ENCODE data around the gene THOC7. TPM values are rescaled to one million over a fixed set of nuclear protein-coding genes. Genes with fewer than 3 reads are reported as not detected.

THOC7 gene
- total and polyA plus RNA-seq, 2 of the 4 experiments (the other 2 are of a cell fraction): 25.8 to 55.9 TPM

- CTCF ChIA-PET: no interaction called here
- no peak overlapping the region for H2AFZ ChIP-seq (replicated peaks; ENCODE audit: low read length, poor library complexity)
- H3K4ac ChIP-seq (ENCODE audit: low read depth, low read length): no peak overlapping the region
- no peak overlapping the region for H2BK20ac ChIP-seq (ENCODE audit: low read depth, low read length)
- no peak overlapping the region for H2AK9ac ChIP-seq (replicated peaks; ENCODE audit: low read depth, low read length, poor library complexity)
- H4K8ac ChIP-seq (ENCODE audit: low read depth in 2 of 2, low read length in 2 of 2): no peak overlapping the region
- no peak overlapping the region for H3K23ac ChIP-seq (ENCODE audit: low read depth, low read length)
- H3K9me1 ChIP-seq (ENCODE audit: insufficient read depth, low read length): peaks cover 6% of the 10 kb centered on the region; the same call in 1 of the 2 replicates
- no peak overlapping the region for H3K18ac ChIP-seq (ENCODE audit: low read depth, low read length)
- no peaks in the 10 kb centered on the region for H3K9me3 ChIP-seq (ENCODE audit: control insufficient read depth, insufficient read depth, low read length)
- H2AK5ac ChIP-seq (ENCODE audit: low read depth, low read length): no peak overlapping the region
- H3K4me2 ChIP-seq (ENCODE audit: low read depth, low read length): no peak overlapping the region; the same call in 1 of the 2 replicates
- dilution Hi-C loops (cut with HindIII; ENCODE audit: low sequenced_read_pairs, unreplicated experiment) (no loop called here), in situ Hi-C loops (cut with MboI; ENCODE audit: low sequenced_read_pairs) (no loop called here), intact Hi-C loops (cut with micrococcal nuclease) (loop anchor here (5.0 kb wide), 1 partner anchor 34 kb away; the partner anchor contains the start of gene SCAANT1)
- no peak overlapping the region for H3K9ac ChIP-seq (ENCODE audit: low read depth, low read length)
- no peaks in the 10 kb centered on the region for H3K36me3 ChIP-seq (ENCODE audit: control insufficient read depth, insufficient read depth, low read length)
- peaks cover 54% of the 10 kb centered on the region; the same call in 1 of the 2 replicates for H4K20me1 ChIP-seq (ENCODE audit: insufficient read depth, low read length)
- H2BK120ac ChIP-seq (ENCODE audit: low read depth, low read length): no peak overlapping the region
- ATAC-seq (ENCODE audit: low read depth): peak; percentile 80
- H3K14ac ChIP-seq (replicated peaks; ENCODE audit: low read depth, low read length): no peak overlapping the region
- H3K4me3 ChIP-seq (ENCODE audit: insufficient read depth, low read depth, low read length): no peak overlapping the region
- BruUV-seq (replicated peaks): no TSS peak
- H3K27me3 ChIP-seq (ENCODE audit: control insufficient read depth, insufficient read depth, low read length): no peaks in the 10 kb centered on the region
- H4K5ac ChIP-seq (ENCODE audit: low read depth, low read length): no peak overlapping the region
- POLR2A ChIA-PET (ENCODE audit: unreplicated experiment): no interaction called here
- no peak overlapping the region for H2BK15ac ChIP-seq (ENCODE audit: low read depth, low read length)
- no peak overlapping the region for H3K56ac ChIP-seq (ENCODE audit: extremely low read depth, insufficient read depth, low read length)
- no peak overlapping the region for H2BK5ac ChIP-seq (ENCODE audit: low read depth, low read length, poor library complexity, severe bottlenecking)
- H3K79me1 ChIP-seq (ENCODE audit: low read depth in 1 of 2, low read length in 2 of 2): peaks cover 55 to 71% of the 10 kb centered on the region in 2 experiments
- H4K91ac ChIP-seq (ENCODE audit: insufficient read depth, low read depth, low read length): no peak overlapping the region
- WGBS, 2 experiments (ENCODE audit: extremely low coverage in 2 of 2, insufficient read length in 1 of 2): no CpG with 5 or more reads among the region's 3 CpGs
- peaks cover 7% of the 10 kb centered on the region for H3K4me1 ChIP-seq (ENCODE audit: control insufficient read depth, insufficient read depth, low read length)
- TF ChIP-seq ELK1 (IDR thresholded peaks at IDR 0.05; ENCODE audit: borderline replicate concordance, low read depth, low read length) (no peak), BHLHE40 (IDR thresholded peaks at IDR 0.05; ENCODE audit: low read depth, low read length) (no peak), SMC3 (IDR thresholded peaks at IDR 0.05; ENCODE audit: low read depth, low read length) (no peak)
- DNase-seq: peak; percentile 65
- H3K27ac ChIP-seq (ENCODE audit: insufficient read depth, low read length): no peak overlapping the region
Measured at GRCh38 chr3:63877737-63878393, 14.3 kb upstream of the THOC7 start.
